GM19025 (cell line): ENCODE results near the gene KCNIP3.
"Not testable (repeated sequence)": the region's sequence is repeated elsewhere in the genome, so short reads cannot be mapped to it uniquely, and the experiment has no call there.

Experiments used
- ATAC-seq: cut with Tn5 transposase; IDR thresholded peaks from one replicate; pipeline ENCODE4 v1.9.1; 2021; ENCODE audit warnings: mild to moderate bottlenecking, low read depth, moderate library complexity; ENCODE audit not compliant: unreplicated experiment

KCNIP3 gene

DNA sequence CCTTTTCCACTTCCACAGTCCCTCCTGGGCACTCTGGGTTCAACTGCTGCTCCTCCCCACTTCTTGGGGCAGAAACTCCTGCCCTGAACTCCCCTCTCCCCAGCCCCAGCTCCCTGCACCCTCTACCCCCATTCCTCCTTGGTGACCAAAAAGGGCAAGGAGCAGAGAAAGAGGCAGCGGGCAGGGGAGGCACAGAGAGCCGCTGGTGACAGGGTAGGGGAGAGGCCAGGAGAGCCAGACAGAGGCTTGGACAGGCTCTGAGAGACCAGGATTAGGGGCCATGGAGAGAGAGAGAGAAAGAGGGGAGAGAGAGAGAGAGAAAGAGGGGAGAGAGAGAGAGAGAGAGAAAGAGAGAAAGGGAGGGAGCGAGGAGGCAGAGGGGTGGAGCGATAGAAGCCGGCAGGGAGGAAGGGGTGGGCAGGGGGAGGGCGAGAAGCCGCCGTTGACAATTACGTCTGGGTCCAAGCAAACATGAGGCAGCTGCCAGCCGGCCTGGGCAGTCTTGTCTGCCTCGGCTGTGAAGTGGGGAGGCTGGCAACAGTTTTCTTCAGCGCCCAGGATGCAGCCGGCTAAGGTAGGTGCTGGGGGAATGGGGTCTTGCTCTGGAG lies at the start of gene KCNIP3:
Gene KCNIP3, plus strand, starts transcription at position 468 of the 608 bp plus-strand sequence. Its CDS starts 92 bp downstream, at position 560.
- no peak for ATAC-seq

DNA sequence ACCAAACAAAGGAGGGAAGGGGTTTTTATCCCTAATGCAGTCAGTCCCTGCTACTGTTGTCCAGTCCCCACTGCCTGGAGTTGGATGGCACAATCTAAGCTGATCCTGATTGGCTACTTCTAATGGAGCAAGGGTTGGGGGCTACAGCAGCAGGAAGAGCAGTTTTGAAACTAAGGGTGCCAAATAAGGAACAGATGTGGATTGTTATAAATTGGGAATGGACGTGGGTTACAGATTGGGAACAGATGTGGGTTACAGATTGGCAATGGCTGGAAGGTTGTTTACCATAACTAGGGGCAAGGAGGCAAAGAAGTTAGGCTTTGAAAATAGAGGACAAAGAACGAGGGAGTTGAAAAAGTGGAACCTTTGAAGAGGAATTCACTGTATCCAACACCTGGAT lies 38.9 kb upstream of the KCNIP3 start:
- ATAC-seq: no peak

GRCh38 chr2:95260028-95261023 lies 36.8 kb upstream of the KCNIP3 start:
- no peak for ATAC-seq

- ATAC-seq: no peak
These were observed 35.5 kb upstream of the KCNIP3 start for GRCh38 chr2:95261602-95262001.

GRCh38 chr2:95262896-95263542 lies 34.1 kb upstream of the KCNIP3 start:
- no peak for ATAC-seq

GRCh38 chr2:95264624-95265023 lies 32.5 kb upstream of the KCNIP3 start:
- no peak for ATAC-seq

GRCh38 chr2:95265182-95265581 lies 32.0 kb upstream of the KCNIP3 start:
- ATAC-seq: no peak

- ATAC-seq: no peak
These were observed 30.2 kb upstream of the KCNIP3 start for GRCh38 chr2:95266781-95267430.

GRCh38 chr2:95267458-95268210 lies 29.5 kb upstream of the KCNIP3 start:
- ATAC-seq: no peak

DNA sequence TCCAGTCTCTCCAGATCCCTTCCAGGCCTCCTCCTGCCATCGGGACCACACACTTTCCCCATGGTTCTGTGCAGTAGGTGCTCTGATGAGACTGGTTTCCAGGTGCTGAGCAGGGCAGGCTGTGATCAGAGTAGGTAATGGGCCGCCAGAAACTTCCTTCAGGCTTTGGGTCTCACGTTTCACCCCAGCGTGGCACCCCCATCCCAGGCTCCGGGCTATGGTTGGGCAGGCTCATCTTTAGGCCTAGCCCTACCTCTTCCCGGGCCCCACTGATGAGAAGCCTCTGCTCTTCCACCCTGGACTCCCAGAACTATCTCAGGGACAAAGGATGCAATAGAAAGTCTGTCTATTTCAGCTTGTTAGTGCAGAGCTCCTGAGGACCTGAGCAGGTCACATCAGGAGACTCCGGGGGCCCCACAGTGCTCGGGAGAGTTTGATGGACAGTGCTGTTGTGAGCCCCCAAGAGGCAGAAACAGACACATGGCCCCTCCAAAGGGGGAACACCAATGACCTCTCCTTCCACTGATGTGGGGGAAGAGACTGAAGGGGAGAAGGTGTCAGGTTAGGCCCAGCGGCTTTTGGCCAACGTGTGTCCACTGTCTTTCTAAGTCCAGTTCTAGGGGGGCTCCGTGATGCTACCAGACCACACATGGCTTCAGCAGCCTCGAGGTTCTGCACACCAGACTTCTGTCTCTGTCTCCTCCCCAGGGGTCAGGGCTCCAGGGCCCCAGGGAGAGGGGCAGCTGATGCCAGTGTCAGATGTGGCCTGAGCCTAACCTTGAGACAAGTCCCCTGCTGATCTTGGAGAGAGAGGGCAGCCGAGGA lies 28.7 kb upstream of the KCNIP3 start:
- no peak for ATAC-seq

GRCh38 chr2:95269036-95269680 lies 28.0 kb upstream of the KCNIP3 start:
- no peak for ATAC-seq

DNA sequence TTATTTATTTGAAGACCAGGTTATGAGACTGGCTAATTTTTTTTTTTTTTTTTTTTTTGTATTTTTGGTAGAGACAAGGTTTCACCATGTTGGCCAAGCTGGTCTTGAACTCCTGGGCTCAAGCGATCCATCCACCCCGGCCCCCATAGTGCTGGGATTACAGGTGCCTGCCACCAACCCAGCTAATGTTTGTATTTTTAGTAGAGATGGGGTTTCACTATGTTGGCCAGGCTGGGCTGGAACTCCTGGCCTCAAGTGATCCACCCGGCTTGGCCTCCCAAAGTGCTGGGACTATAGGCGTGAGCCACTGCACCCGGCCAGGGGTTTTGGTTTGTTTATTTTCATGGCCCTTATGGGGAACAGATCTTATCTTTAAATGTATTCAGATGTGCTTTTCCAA lies 27.4 kb upstream of the KCNIP3 start:
- not testable (repeated sequence) for ATAC-seq

DNA sequence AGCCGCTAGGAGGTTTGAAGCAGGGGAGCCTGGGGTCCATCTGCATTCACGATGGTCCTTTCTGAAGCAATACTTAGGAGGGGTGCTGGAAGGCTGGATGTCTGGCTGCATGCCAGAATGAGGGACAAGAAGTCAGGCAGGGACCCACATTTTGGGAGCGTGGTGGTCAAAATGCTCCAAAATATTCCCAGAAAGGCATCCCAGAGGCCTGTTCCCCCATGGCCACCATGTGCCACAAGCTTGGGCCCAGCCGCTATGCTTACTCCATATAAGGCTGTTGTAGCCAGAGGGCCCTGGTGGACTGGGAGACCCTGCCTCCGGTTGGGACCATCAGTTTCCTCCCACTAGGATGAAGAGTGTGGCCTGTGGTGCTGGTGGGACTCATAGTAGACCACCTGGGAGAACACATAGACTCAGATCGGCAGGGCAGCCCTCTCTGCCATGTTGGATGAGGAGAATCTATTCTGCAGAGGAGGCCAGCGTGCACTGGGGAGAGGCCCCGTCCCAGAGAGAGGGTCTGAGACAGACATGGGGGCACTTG lies 26.5 kb upstream of the KCNIP3 start:
- no peak for ATAC-seq

DNA sequence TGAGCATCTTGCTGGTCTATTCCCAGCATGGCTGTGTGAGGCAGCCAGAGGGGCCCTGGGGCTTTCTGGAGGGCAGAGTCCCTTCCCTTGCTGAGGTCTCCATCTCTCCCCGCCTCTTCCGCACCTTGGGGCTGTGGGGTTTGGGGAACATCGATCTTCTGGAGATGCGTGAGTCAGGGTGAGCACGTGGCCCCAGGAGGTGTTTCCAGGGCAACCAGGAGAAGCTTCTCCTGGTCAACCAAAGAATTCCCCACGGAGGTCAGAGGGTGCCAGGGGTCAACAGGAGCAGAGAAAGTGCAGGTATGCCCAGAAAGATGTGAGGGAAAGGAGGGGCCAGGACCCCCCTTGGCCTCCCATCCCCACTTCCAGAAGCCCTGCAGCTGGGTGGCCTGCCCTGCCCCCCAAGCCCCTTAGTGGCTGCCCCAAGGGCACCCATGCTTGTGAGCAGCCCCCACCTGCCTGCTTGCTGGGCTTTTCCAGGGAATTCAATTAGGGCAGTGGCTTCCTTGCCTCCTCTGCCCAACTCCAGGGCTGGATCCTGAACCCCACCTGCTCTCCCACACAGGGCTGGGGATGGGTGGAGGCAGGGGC lies 25.7 kb upstream of the KCNIP3 start:
- no peak for ATAC-seq

DNA sequence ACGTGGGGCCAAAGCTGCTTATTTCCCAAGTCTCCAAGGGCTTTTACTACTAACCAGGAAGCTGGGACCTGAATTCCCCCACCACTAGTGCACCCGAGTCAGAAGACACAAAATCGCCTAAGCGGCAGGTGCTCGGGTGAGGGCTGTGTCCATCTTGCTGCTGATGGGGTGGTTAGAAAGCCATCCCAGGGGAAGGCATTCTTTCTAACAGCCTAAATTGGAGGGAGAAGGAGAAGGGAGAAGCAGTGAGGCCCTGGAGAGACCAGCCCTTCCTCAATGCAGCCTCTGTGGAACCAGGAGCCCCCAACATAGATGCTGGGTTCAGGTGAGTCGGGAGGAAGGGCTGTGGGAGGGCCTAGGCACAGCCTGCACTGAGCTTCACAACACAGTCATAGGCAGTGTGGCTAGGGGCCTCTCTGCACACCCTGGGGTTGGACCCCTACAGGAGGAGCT lies 24.8 kb upstream of the KCNIP3 start:
- ATAC-seq: no peak

DNA sequence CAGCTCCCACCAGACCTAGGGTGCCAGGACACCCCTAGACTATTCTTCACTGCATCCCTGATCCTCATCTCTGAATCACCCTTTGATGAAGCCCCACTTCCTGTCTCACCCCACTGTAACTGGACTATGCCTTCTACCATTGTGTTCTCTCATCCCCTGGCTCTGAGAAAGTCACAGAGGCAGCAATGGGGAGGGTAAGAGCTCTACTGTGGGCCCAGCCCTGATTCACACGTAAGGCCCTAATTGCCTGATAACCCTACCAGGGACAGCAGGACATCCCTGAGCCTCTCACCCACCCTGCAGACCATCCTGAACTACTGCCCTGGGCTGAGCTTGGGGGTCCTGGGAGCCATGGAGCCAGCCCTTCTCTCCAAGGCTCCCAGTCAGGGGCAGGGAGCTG lies 24.4 kb upstream of the KCNIP3 start:
- no peak for ATAC-seq

GRCh38 chr2:95273566-95274290 lies 23.4 kb upstream of the KCNIP3 start:
- ATAC-seq: no peak
